DND-41 (cell line): ENCODE results near the gene DNAH10.

ENCODE experiments used
- ATAC-seq: fragments of 200-7000 bp; cut with Tn5 transposase; 3 replicates; pipeline ENCODE4 v1.9.1; 2021; ENCODE audit warnings: low read depth; ENCODE audit not compliant: insufficient read depth
- DNase-seq: peaks from one replicate; pipeline ENCODE4 v3.0.0-alpha.2; 2020
- H2AFZ ChIP-seq: 2 replicates; pipeline ENCODE4 v1.6.0; 2012; ENCODE audit warnings: low read depth, low read length
- H3K27ac ChIP-seq: 2 replicates; pipeline ENCODE4 v1.5.1; 2012; ENCODE audit warnings: low read length, inconsistent platforms
- H3K27me3 ChIP-seq: fragments of 200-600 bp; sonication (generic); 2 replicates; pipeline ENCODE4 v1.6.0; 2012; ENCODE audit warnings: low read length, mild to moderate bottlenecking, inconsistent platforms; ENCODE audit not compliant: insufficient read depth, poor library complexity
- H3K36me3 ChIP-seq: 2 replicates; pipeline ENCODE4 v1.5.1; 2012; ENCODE audit warnings: low read length, inconsistent platforms; ENCODE audit not compliant: insufficient read depth
- H3K4me1 ChIP-seq: 2 replicates; pipeline ENCODE4 v1.5.1; 2012; ENCODE audit warnings: mild to moderate bottlenecking, low read length; ENCODE audit not compliant: insufficient read depth
- H3K4me2 ChIP-seq: 2 replicates; pipeline ENCODE4 v1.6.0; 2012; ENCODE audit warnings: mild to moderate bottlenecking, moderate library complexity, low read length, inconsistent platforms; ENCODE audit not compliant: insufficient read depth
- H3K4me3 ChIP-seq, 2 experiments: fragments of 200-600 bp in 1 of 2; shearing (Covaris generic) in 1 of 2; 2 replicates each; pipeline ENCODE4 v1.5.1; 2012 to 2016; ENCODE audit warnings: inconsistent platforms in 2 of 2, low read length in 2 of 2, mild to moderate bottlenecking in 2 of 2, low read depth in 1 of 2, moderate library complexity in 1 of 2
- H3K79me2 ChIP-seq: 2 replicates; pipeline ENCODE4 v1.6.0; 2012; ENCODE audit warnings: low read length, inconsistent platforms; ENCODE audit not compliant: insufficient read depth
- H3K9ac ChIP-seq: 2 replicates; pipeline ENCODE4 v1.6.0; 2012; ENCODE audit warnings: low read depth, mild to moderate bottlenecking, inconsistent platforms, low read length, moderate library complexity
- H3K9me3 ChIP-seq: 2 replicates; pipeline ENCODE4 v1.5.1; 2012; ENCODE audit warnings: low read length, moderate library complexity, mild to moderate bottlenecking, inconsistent platforms; ENCODE audit not compliant: insufficient read depth, severe bottlenecking
- H4K20me1 ChIP-seq: 2 replicates; pipeline ENCODE4 v1.6.0; 2012; ENCODE audit warnings: low read length; ENCODE audit not compliant: insufficient read depth
- CTCF ChIP-seq: IDR thresholded peaks from 2 replicates; pipeline ENCODE4 v1.5.1; 2012; ENCODE audit warnings: borderline replicate concordance, low read length, moderate library complexity, mild to moderate bottlenecking; ENCODE audit not compliant: poor library complexity, severe bottlenecking; ENCODE audit errors: extremely low read depth
- EZH2 ChIP-seq: IDR thresholded peaks from 3 replicates; pipeline ENCODE4 v1.6.1; 2012; ENCODE audit warnings: borderline replicate concordance, low read depth, mild to moderate bottlenecking, moderate library complexity, low read length, inconsistent platforms; ENCODE audit not compliant: severe bottlenecking

Gene DNAH10

GRCh38 chr12:123966596-123966995, 204.5 kb downstream of the DNAH10 start:
- Histone ChIP-seq H4K20me1 (peaks cover 12% of the 10 kb centered on the region; the same call in 1 of the 2 replicates), H2AFZ (no peak overlapping the region), H3K27ac (no peak overlapping the region), H3K79me2 (no peaks in the 10 kb centered on the region), H3K4me3 (no peak overlapping the region), H3K36me3 (no peaks in the 10 kb centered on the region; the same call in 1 of the 2 replicates), H3K27me3 (no peaks in the 10 kb centered on the region), H3K9me3 (no peaks in the 10 kb centered on the region), H3K4me2 (no peak overlapping the region), H3K4me1 (peaks cover 8% of the 10 kb centered on the region), H3K9ac (no peak overlapping the region)
- TF ChIP-seq EZH2 (no peak), CTCF (no peak)
- ATAC-seq (no peak), DNase-seq (no peak)

GRCh38 chr12:123967121-123967586, 205.1 kb downstream of the DNAH10 start:
- H3K4me2 ChIP-seq = no peak overlapping the region

GRCh38 chr12:123971449-123971769, 209.3 kb downstream of the DNAH10 start:
- peak overlapping the region; percentile 66 for H3K9ac ChIP-seq
- H3K36me3 ChIP-seq = peaks cover 12% of the 10 kb centered on the region
- peaks cover 33% of the 10 kb centered on the region for H3K4me1 ChIP-seq
- DNase-seq = no peak
- no peaks in the 10 kb centered on the region for H3K9me3 ChIP-seq
- peak overlapping the region; percentile 69; the same call in 1 of the 2 replicates for H2AFZ ChIP-seq
- peak overlapping the region; percentile 32 to 69; a peak in 3 of 4 replicates for H3K4me3 ChIP-seq
- H3K27me3 ChIP-seq = no peaks in the 10 kb centered on the region
- peaks cover 9% of the 10 kb centered on the region for H4K20me1 ChIP-seq
- no peak for ATAC-seq
- H3K27ac ChIP-seq = no peak overlapping the region
- peak overlapping the region; percentile 72 for H3K4me2 ChIP-seq
- TF ChIP-seq EZH2 = no peak
- no peak for TF ChIP-seq CTCF
- H3K79me2 ChIP-seq = peaks cover 32% of the 10 kb centered on the region

More at GRCh38 chr12:123967121-123967586, 205.1 kb downstream of the DNAH10 start:
- Histone ChIP-seq H3K79me2 (no peaks in the 10 kb centered on the region; the same call in 1 of the 2 replicates), H3K9ac (no peak overlapping the region), H3K27ac (no peak overlapping the region), H3K4me1 (peaks cover 12% of the 10 kb centered on the region), H3K36me3 (no peaks in the 10 kb centered on the region; the same call in 1 of the 2 replicates), H3K9me3 (no peaks in the 10 kb centered on the region), H4K20me1 (peaks cover 12% of the 10 kb centered on the region; the same call in 1 of the 2 replicates), H2AFZ (no peak overlapping the region), H3K4me3 (no peak overlapping the region), H3K27me3 (no peaks in the 10 kb centered on the region)
- DNase-seq = no peak
- TF ChIP-seq EZH2 (no peak), CTCF (no peak)
- ATAC-seq = no peak
